HEK293 (cell line): Measurements from ENCODE around the gene LRRC53.

ENCODE experiments used
- CTCF ChIA-PET: fragments of 350-600 bp; formaldehyde crosslinking; extraction: SDS; loops from one replicate; lab custom pipeline; 2021; ENCODE audit warnings: antibody characterized with exemption; lab: Yijun Ruan, JAX
- POLR2A ChIA-PET: fragments of 300-600 bp; formaldehyde crosslinking; extraction: SDS; loops from one replicate; lab custom pipeline; 2020; ENCODE audit warnings: antibody characterized with exemption, inconsistent platforms; lab: Yijun Ruan, JAX
- H3K27ac ChIP-seq: fragments of 200-500 bp; sonication (Bioruptor generic); 2 replicates; pipeline ENCODE4 v1.5.1; 2014; ENCODE audit warnings: low read depth, low read length, control low read depth, inconsistent platforms; ENCODE audit errors: extremely low read depth
- H3K36me3 ChIP-seq, 2 experiments: fragments of 200-500 bp in 1 of 2; sonication (Bioruptor generic) in 1 of 2; 1 replicate in 1 of 2; 2 replicates in 1 of 2; pipeline ENCODE4 v1.5.1; 2014 to 2017; ENCODE audit warnings: inconsistent platforms in 2 of 2, low read length in 2 of 2; ENCODE audit not compliant: control insufficient read depth in 2 of 2, insufficient read depth in 1 of 2
- H3K4me1 ChIP-seq: fragments of 200-500 bp; sonication (Bioruptor generic); 2 replicates; pipeline ENCODE4 v1.5.1; 2014; ENCODE audit warnings: mild to moderate bottlenecking, low read length, inconsistent platforms; ENCODE audit not compliant: control insufficient read depth, insufficient read depth
- H3K4me3 ChIP-seq: 2 replicates; pipeline ENCODE4 v1.5.1; 2011; ENCODE audit warnings: low read depth, mild to moderate bottlenecking, control low read depth, low read length, moderate library complexity
- H3K9me3 ChIP-seq: fragments of 200-500 bp; sonication (Bioruptor generic); 2 replicates; pipeline ENCODE4 v1.5.1; 2014; ENCODE audit warnings: low read depth, low read length, inconsistent platforms; ENCODE audit not compliant: control insufficient read depth, insufficient read depth
- BCL11B ChIP-seq: fragments of 450-650 bp; formaldehyde crosslinking; IDR thresholded peaks from 2 replicates; pipeline ENCODE4 v1.5.1; 2016; ENCODE audit warnings: low read depth, missing biosample characterization, missing genetic modification characterization
- FEZF1 ChIP-seq: fragments of 450-650 bp; formaldehyde crosslinking; IDR thresholded peaks from 2 replicates; pipeline ENCODE4 v1.5.1; 2016; ENCODE audit warnings: missing biosample characterization, missing genetic modification characterization
- GLIS2 ChIP-seq: fragments of 450-650 bp; formaldehyde crosslinking; IDR thresholded peaks from 2 replicates; pipeline ENCODE4 v1.5.1; 2016; ENCODE audit warnings: missing biosample characterization, missing genetic modification characterization
- SCRT1 ChIP-seq: fragments of 450-650 bp; formaldehyde crosslinking; IDR thresholded peaks from 2 replicates; pipeline ENCODE4 v1.5.1; 2016; ENCODE audit warnings: missing biosample characterization, missing genetic modification characterization, borderline replicate concordance
- SETDB1 ChIP-seq: IDR thresholded peaks from one replicate; pipeline ENCODE4 v1.6.1; 2017; ENCODE audit warnings: mild to moderate bottlenecking, low read length, moderate library complexity, mixed read lengths; ENCODE audit not compliant: insufficient read length
- ZBTB1 ChIP-seq: fragments of 450-650 bp; formaldehyde crosslinking; IDR thresholded peaks from 2 replicates; pipeline ENCODE4 v1.5.1; 2016; ENCODE audit warnings: missing biosample characterization, missing genetic modification characterization
- ZEB2 ChIP-seq: fragments of 450-650 bp; formaldehyde crosslinking; IDR thresholded peaks from 2 replicates; pipeline ENCODE4 v1.5.1; 2016; ENCODE audit warnings: missing biosample characterization, missing genetic modification characterization
- ZFHX2 ChIP-seq: fragments of 450-650 bp; formaldehyde crosslinking; conservative IDR thresholded peaks from 2 replicates; pipeline ENCODE4 v1.5.1; 2016; ENCODE audit warnings: missing biosample characterization, missing genetic modification characterization
- ZFP3 ChIP-seq: fragments of 450-650 bp; formaldehyde crosslinking; IDR thresholded peaks from 2 replicates; pipeline ENCODE4 v1.5.1; 2016; ENCODE audit warnings: low read depth, missing biosample characterization, missing genetic modification characterization
- ZNF10 ChIP-seq: fragments of 450-650 bp; formaldehyde crosslinking; IDR thresholded peaks from 2 replicates; pipeline ENCODE4 v1.5.1; 2017; ENCODE audit warnings: missing biosample characterization, missing genetic modification characterization
- ZNF140 ChIP-seq: fragments of 450-650 bp; formaldehyde crosslinking; IDR thresholded peaks from 2 replicates; pipeline ENCODE4 v1.5.1; 2016; ENCODE audit warnings: missing biosample characterization, missing genetic modification characterization
- ZNF184 ChIP-seq: fragments of 450-650 bp; IDR thresholded peaks from 2 replicates; pipeline ENCODE4 v1.5.1; 2018; ENCODE audit warnings: missing biosample characterization, mild to moderate bottlenecking, missing genetic modification characterization
- ZNF239 ChIP-seq: fragments of 450-650 bp; formaldehyde crosslinking; IDR thresholded peaks from 2 replicates; pipeline ENCODE4 v1.5.1; 2016; ENCODE audit warnings: missing biosample characterization, missing genetic modification characterization
- ZNF24 ChIP-seq: fragments of 450-650 bp; formaldehyde crosslinking; IDR thresholded peaks from 2 replicates; pipeline ENCODE4 v1.5.1; 2016; ENCODE audit warnings: missing biosample characterization, missing genetic modification characterization
- ZNF37A ChIP-seq: fragments of 450-650 bp; IDR thresholded peaks from 2 replicates; pipeline ENCODE4 v1.5.1; 2018; ENCODE audit warnings: missing biosample characterization, missing genetic modification characterization
- ZNF423 ChIP-seq: fragments of 450-650 bp; formaldehyde crosslinking; IDR thresholded peaks from 2 replicates; pipeline ENCODE4 v1.5.1; 2016; ENCODE audit warnings: missing biosample characterization, missing genetic modification characterization
- ZNF510 ChIP-seq: fragments of 450-650 bp; formaldehyde crosslinking; IDR thresholded peaks from 2 replicates; pipeline ENCODE4 v1.5.1; 2018; ENCODE audit warnings: mild to moderate bottlenecking, missing genetic modification characterization, missing biosample characterization; ENCODE audit not compliant: insufficient replicate concordance
- ZNF544 ChIP-seq: fragments of 450-650 bp; formaldehyde crosslinking; IDR thresholded peaks from 2 replicates; pipeline ENCODE4 v1.5.0; 2017; ENCODE audit warnings: missing biosample characterization, missing genetic modification characterization
- ZNF561 ChIP-seq: fragments of 450-650 bp; IDR thresholded peaks from 2 replicates; pipeline ENCODE4 v1.5.1; 2018; ENCODE audit warnings: missing biosample characterization, missing genetic modification characterization, borderline replicate concordance
- ZNF677 ChIP-seq: fragments of 450-650 bp; IDR thresholded peaks from 2 replicates; pipeline ENCODE4 v1.5.0; 2018; ENCODE audit warnings: missing biosample characterization, mild to moderate bottlenecking, missing genetic modification characterization, moderate library complexity
- ZNF701 ChIP-seq: fragments of 450-650 bp; formaldehyde crosslinking; IDR thresholded peaks from 2 replicates; pipeline ENCODE4 v1.5.1; 2016; ENCODE audit warnings: missing biosample characterization, missing genetic modification characterization
- ZNF791 ChIP-seq: fragments of 450-650 bp; formaldehyde crosslinking; IDR thresholded peaks from 2 replicates; pipeline ENCODE4 v1.5.1; 2016; ENCODE audit warnings: missing biosample characterization, missing genetic modification characterization
- TF ChIP-seq, protein P1 (sequence below): fragments of 450-650 bp; IDR thresholded peaks from 2 replicates; pipeline ENCODE4 v1.5.1; 2018; ENCODE audit warnings: missing biosample characterization, missing genetic modification characterization
- TF ChIP-seq, protein P2 (sequence below): IDR thresholded peaks from 2 replicates; pipeline ENCODE4 v1.6.1; 2011; ENCODE audit warnings: mild to moderate bottlenecking, low read depth, low read length, borderline replicate concordance
- TF ChIP-seq, protein P3 (sequence below): sonication (generic); formaldehyde crosslinking; IDR thresholded peaks from 2 replicates; pipeline ENCODE4 v1.8.1; 2022; ENCODE audit warnings: mild to moderate bottlenecking, moderate library complexity, missing genetic modification reagents
- TF ChIP-seq, protein P4 (sequence below): fragments of 450-650 bp; formaldehyde crosslinking; IDR thresholded peaks from 2 replicates; pipeline ENCODE4; 2016; ENCODE audit warnings: missing biosample characterization, missing genetic modification characterization
- TF ChIP-seq, protein P5 (sequence below): fragments of 450-650 bp; formaldehyde crosslinking; IDR thresholded peaks from 2 replicates; pipeline ENCODE4 v1.5.1; 2016; ENCODE audit warnings: missing biosample characterization, missing genetic modification characterization, borderline replicate concordance

LRRC53 gene

DNA sequence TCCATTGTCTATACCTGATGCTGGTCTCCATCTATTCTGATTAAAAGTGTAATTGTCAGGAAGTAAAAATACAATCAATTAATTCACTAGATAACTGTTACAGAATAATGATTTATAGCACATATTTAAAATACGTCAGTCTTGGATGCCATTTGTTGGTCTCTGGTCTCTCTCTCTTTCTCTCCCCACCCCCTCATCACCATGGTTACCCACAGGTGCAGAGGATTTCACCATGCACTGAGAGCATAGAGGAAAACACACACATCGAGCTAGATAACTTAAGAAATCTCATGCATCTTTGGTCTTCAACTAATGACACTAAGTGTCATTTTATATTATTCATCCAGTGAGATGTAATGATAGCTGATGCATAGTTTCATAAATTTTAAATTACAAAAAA, 33.4 kb downstream of the LRRC53 start:
- no peak overlapping the region for H3K4me3 ChIP-seq
- POLR2A ChIA-PET = no interaction called here
- H3K36me3 ChIP-seq = no peaks in the 10 kb centered on the region
- TF ChIP-seq, protein P1, sequence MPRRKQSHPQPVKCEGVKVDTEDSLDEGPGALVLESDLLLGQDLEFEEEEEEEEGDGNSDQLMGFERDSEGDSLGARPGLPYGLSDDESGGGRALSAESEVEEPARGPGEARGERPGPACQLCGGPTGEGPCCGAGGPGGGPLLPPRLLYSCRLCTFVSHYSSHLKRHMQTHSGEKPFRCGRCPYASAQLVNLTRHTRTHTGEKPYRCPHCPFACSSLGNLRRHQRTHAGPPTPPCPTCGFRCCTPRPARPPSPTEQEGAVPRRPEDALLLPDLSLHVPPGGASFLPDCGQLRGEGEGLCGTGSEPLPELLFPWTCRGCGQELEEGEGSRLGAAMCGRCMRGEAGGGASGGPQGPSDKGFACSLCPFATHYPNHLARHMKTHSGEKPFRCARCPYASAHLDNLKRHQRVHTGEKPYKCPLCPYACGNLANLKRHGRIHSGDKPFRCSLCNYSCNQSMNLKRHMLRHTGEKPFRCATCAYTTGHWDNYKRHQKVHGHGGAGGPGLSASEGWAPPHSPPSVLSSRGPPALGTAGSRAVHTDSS = no peak
- TF ChIP-seq ZNF701 (tag by site-specific recombination) (no peak), ZNF24 (tag by site-specific recombination) (no peak), ZNF544 (tag by site-specific recombination) (no peak), ZNF561 (tag by site-specific recombination) (no peak), ZNF184 (tag by site-specific recombination) (no peak), ZNF677 (no peak), BCL11B (tag by site-specific recombination) (no peak), ZNF239 (tag by site-specific recombination) (no peak), ZFP3 (tag by site-specific recombination) (no peak), ZNF10 (tag by site-specific recombination) (no peak), ZEB2 (tag by site-specific recombination) (no peak), ZNF510 (tag by site-specific recombination) (no peak), SCRT1 (tag by site-specific recombination) (no peak), ZNF37A (tag by site-specific recombination) (no peak), ZNF423 (tag by site-specific recombination) (no peak)
- TF ChIP-seq, protein P2, sequence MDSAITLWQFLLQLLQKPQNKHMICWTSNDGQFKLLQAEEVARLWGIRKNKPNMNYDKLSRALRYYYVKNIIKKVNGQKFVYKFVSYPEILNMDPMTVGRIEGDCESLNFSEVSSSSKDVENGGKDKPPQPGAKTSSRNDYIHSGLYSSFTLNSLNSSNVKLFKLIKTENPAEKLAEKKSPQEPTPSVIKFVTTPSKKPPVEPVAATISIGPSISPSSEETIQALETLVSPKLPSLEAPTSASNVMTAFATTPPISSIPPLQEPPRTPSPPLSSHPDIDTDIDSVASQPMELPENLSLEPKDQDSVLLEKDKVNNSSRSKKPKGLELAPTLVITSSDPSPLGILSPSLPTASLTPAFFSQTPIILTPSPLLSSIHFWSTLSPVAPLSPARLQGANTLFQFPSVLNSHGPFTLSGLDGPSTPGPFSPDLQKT = no peak
- TF ChIP-seq, protein P3, sequence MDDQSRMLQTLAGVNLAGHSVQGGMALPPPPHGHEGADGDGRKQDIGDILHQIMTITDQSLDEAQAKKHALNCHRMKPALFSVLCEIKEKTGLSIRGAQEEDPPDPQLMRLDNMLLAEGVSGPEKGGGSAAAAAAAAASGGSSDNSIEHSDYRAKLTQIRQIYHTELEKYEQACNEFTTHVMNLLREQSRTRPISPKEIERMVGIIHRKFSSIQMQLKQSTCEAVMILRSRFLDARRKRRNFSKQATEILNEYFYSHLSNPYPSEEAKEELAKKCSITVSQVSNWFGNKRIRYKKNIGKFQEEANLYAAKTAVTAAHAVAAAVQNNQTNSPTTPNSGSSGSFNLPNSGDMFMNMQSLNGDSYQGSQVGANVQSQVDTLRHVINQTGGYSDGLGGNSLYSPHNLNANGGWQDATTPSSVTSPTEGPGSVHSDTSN (CRISPR knock-in tag) = no peak
- TF ChIP-seq, protein P4, sequence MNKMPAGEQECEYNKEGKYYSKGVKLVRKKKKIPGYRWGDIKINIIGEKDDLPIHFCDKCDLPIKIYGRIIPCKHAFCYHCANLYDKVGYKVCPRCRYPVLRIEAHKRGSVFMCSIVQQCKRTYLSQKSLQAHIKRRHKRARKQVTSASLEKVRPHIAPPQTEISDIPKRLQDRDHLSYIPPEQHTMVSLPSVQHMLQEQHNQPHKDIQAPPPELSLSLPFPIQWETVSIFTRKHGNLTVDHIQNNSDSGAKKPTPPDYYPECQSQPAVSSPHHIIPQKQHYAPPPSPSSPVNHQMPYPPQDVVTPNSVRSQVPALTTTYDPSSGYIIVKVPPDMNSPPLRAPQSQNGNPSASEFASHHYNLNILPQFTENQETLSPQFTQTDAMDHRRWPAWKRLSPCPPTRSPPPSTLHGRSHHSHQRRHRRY (tag by site-specific recombination) = no peak
- CTCF ChIA-PET = interaction anchor here (0.6 to 0.7 kb wide), 2 partner anchors 10 to 442 kb away, joined by 3 read pairs; no protein-coding TSS in a partner anchor
- no peaks in the 10 kb centered on the region for H3K4me1 ChIP-seq
- H3K9me3 ChIP-seq = no peaks in the 10 kb centered on the region
- no peak overlapping the region for H3K27ac ChIP-seq

DNA sequence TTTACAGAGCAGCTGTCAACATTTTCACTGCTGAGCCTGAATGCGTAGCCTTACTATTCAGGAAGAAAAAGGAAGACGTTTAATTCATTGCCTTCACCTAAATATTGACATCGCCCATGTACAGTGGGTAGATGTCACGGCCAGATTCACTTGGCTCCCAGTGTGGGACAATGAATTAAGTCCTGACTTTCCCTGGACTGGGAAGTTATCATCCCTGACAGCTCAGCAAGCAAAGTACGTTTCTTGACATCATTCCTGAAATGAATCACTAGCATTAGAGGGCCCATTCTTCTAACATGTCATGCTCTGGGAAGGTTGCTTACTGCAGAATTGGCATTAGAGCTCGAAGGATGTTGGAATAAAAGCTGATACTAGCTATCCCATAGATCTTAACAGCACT, 37.8 kb downstream of the LRRC53 start:
- H3K36me3 ChIP-seq = no peaks in the 10 kb centered on the region
- no peak overlapping the region for H3K27ac ChIP-seq
- no peak overlapping the region for H3K4me3 ChIP-seq
- POLR2A ChIA-PET = interaction anchor here (0.6 kb wide), 1 partner anchor 1829 kb away, joined by 3 read pairs; no protein-coding TSS in a partner anchor
- CTCF ChIA-PET = no interaction called here
- no peaks in the 10 kb centered on the region for H3K9me3 ChIP-seq
- no peaks in the 10 kb centered on the region for H3K4me1 ChIP-seq
- TF ChIP-seq ZNF140 (no peak), ZFHX2 (tag by site-specific recombination) (no peak), ZNF544 (tag by site-specific recombination) (no peak), ZNF791 (tag by site-specific recombination) (no peak), ZBTB1 (no peak), FEZF1 (tag by site-specific recombination) (no peak), SETDB1 (no peak), ZNF561 (tag by site-specific recombination) (no peak), GLIS2 (tag by site-specific recombination) (no peak)
- TF ChIP-seq, protein P5, sequence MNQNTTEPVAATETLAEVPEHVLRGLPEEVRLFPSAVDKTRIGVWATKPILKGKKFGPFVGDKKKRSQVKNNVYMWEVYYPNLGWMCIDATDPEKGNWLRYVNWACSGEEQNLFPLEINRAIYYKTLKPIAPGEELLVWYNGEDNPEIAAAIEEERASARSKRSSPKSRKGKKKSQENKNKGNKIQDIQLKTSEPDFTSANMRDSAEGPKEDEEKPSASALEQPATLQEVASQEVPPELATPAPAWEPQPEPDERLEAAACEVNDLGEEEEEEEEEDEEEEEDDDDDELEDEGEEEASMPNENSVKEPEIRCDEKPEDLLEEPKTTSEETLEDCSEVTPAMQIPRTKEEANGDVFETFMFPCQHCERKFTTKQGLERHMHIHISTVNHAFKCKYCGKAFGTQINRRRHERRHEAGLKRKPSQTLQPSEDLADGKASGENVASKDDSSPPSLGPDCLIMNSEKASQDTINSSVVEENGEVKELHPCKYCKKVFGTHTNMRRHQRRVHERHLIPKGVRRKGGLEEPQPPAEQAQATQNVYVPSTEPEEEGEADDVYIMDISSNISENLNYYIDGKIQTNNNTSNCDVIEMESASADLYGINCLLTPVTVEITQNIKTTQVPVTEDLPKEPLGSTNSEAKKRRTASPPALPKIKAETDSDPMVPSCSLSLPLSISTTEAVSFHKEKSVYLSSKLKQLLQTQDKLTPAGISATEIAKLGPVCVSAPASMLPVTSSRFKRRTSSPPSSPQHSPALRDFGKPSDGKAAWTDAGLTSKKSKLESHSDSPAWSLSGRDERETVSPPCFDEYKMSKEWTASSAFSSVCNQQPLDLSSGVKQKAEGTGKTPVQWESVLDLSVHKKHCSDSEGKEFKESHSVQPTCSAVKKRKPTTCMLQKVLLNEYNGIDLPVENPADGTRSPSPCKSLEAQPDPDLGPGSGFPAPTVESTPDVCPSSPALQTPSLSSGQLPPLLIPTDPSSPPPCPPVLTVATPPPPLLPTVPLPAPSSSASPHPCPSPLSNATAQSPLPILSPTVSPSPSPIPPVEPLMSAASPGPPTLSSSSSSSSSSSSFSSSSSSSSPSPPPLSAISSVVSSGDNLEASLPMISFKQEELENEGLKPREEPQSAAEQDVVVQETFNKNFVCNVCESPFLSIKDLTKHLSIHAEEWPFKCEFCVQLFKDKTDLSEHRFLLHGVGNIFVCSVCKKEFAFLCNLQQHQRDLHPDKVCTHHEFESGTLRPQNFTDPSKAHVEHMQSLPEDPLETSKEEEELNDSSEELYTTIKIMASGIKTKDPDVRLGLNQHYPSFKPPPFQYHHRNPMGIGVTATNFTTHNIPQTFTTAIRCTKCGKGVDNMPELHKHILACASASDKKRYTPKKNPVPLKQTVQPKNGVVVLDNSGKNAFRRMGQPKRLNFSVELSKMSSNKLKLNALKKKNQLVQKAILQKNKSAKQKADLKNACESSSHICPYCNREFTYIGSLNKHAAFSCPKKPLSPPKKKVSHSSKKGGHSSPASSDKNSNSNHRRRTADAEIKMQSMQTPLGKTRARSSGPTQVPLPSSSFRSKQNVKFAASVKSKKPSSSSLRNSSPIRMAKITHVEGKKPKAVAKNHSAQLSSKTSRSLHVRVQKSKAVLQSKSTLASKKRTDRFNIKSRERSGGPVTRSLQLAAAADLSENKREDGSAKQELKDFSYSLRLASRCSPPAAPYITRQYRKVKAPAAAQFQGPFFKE = no peak
